ENCODE data around the gene UGT1A5. TPM values are rescaled to one million over a fixed set of nuclear protein-coding genes. Genes with fewer than 3 reads are reported as not detected.

UGT1A5 gene
- total and polyA plus RNA-seq, 2 of the 13 experiments (the other 11 are each of a cell fraction or from before 2014, with no cell fraction given) = not detected

GRCh38 chr2:233817995-233818638 is 105.4 kb downstream of the UGT1A5 start:
- ATAC-seq = peak; percentile 65
- no peak overlapping the region for H3K27ac ChIP-seq (ENCODE audit: extremely low read length, insufficient read depth, low read length)
- intact Hi-C loops (cut with micrococcal nuclease; ENCODE audit: unreplicated experiment) = no loop called here
- TF ChIP-seq ZNF558 (CRISPR knock-in tag; IDR thresholded peaks at IDR 0.05; ENCODE audit: borderline replicate concordance) (peak; percentile 34; the same call in 1 of the 2 replicates), MTF2 (CRISPR knock-in tag; IDR thresholded peaks at IDR 0.05; ENCODE audit: borderline replicate concordance) (no peak), ZFY (CRISPR knock-in tag; IDR thresholded peaks at IDR 0.05) (peak; percentile 61), ZNF451 (CRISPR knock-in tag; IDR thresholded peaks at IDR 0.05) (no peak), AHDC1 (CRISPR knock-in tag; IDR thresholded peaks at IDR 0.05; ENCODE audit: borderline replicate concordance) (no peak), NKX3-1 (CRISPR knock-in tag; IDR thresholded peaks at IDR 0.05) (no peak), SOX5 (CRISPR knock-in tag; IDR thresholded peaks at IDR 0.05; ENCODE audit: borderline replicate concordance) (no peak), ARID5B (CRISPR knock-in tag; IDR thresholded peaks at IDR 0.05) (0 out of 2 replicates have a peak, but pooled peaks have one; percentile 14), NR2C2 (CRISPR knock-in tag; IDR thresholded peaks at IDR 0.05; ENCODE audit: borderline replicate concordance) (peak; percentile 23; the same call in 1 of the 2 replicates), TOPORS (CRISPR knock-in tag; IDR thresholded peaks at IDR 0.05) (no peak)

More at GRCh38 chr2:233817995-233818638, 105.4 kb downstream of the UGT1A5 start:
- 38% methylated on average over 11 of the region's 11 CpGs for WGBS (ENCODE audit: low lambda C conversion rate)
- no TSS peak for BruUV-seq (replicated peaks)
- Histone ChIP-seq H3K27me3 (ENCODE audit: control insufficient read depth in 1 of 2, insufficient read depth in 2 of 2, low read length in 2 of 2) (peaks cover 7 to 41% of the 10 kb centered on the region in 2 experiments; a peak in 4 of 5 replicates), H3K36me3 (replicated peaks in 1 of 2; ENCODE audit: control insufficient read depth in 1 of 2, insufficient read depth in 2 of 2, low read length in 2 of 2) (no peaks in the 10 kb centered on the region), H3K79me2 (ENCODE audit: insufficient read depth, low read length) (no peaks in the 10 kb centered on the region), H3K4me1 (ENCODE audit: insufficient read depth, low read length) (peaks cover 23% of the 10 kb centered on the region), H3K9me3 (ENCODE audit: low read length) (no peaks in the 10 kb centered on the region), H3K4me2 (ENCODE audit: low read depth, low read length) (peak overlapping the region; percentile 25; the same call in 1 of the 2 replicates), H3K9ac (ENCODE audit: insufficient read depth, low read depth, low read length) (no peak overlapping the region), H3K4me3 (replicated peaks in 1 of 3; ENCODE audit: insufficient read depth in 1 of 3, low read depth in 2 of 3, low read length in 3 of 3) (no peak overlapping the region), H4K20me1 (ENCODE audit: insufficient read depth, low read length) (no peaks in the 10 kb centered on the region), H2AFZ (ENCODE audit: low read length) (no peak overlapping the region)
- in situ Hi-C loops (cut with HindIII; ENCODE audit: extremely low pct_ligation_motif_present, low pct_unique_long_range_greater_than_20kb) = no loop called here
- FAIRE-seq (no peak), DNase-seq (ENCODE audit: low spot score) (peak; percentile 28)
- CTCF ChIA-PET (ENCODE audit: low intra/inter-chr PET ratio, low total read pairs) = no interaction called here
- POLR2A ChIA-PET = no interaction called here

Data from HepG2 (cell line).